ENCODE results near the gene CHRNB2. TPM values are rescaled to one million over a fixed set of nuclear protein-coding genes. Genes with fewer than 3 reads are reported as not detected.

Gene CHRNB2
- total RNA-seq, 1 donor from 2014 or later = 0.11 TPM

GRCh38 chr1:154626456-154627256 lies 59.1 kb downstream of the CHRNB2 start:
- peaks cover 4% of the 10 kb centered on the region for H3K27me3 ChIP-seq
- H3K36me3 Mint-ChIP-seq = peaks cover 6% of the 10 kb centered on the region
- peaks cover 46% of the 10 kb centered on the region for H4K20me1 ChIP-seq (ENCODE audit: low read depth)
- H3K4me3 Mint-ChIP-seq = peak overlapping the region; percentile 94
- H3K27ac ChIP-seq = no peak overlapping the region
- H3K36me3 ChIP-seq = no peaks in the 10 kb centered on the region
- H2AFZ ChIP-seq (replicated peaks) = peak overlapping the region; percentile 90
- peaks cover 10% of the 10 kb centered on the region for H3K9me3 ChIP-seq (ENCODE audit: low read depth)
- peaks cover 16% of the 10 kb centered on the region for H3K4me1 Mint-ChIP-seq
- DNase-seq (ENCODE audit: low spot score) = peak; percentile 23
- peaks cover 4% of the 10 kb centered on the region for H3F3A ChIP-seq (ENCODE audit: low read depth)
- H3K4me1 ChIP-seq = peaks cover 7% of the 10 kb centered on the region
- peaks cover 16% of the 10 kb centered on the region for H3K9me3 Mint-ChIP-seq
- peak overlapping the region; percentile 73 for H3K9ac ChIP-seq
- H3K27ac Mint-ChIP-seq = peak overlapping the region; percentile 67
- no peak for TF ChIP-seq EZH2 (IDR thresholded peaks at IDR 0.05)
- no peak for TF ChIP-seq CTCF (IDR thresholded peaks at IDR 0.05)
- no peak for TF ChIP-seq EZH2phosphoT487 (IDR thresholded peaks at IDR 0.05)
- H3K4me3 ChIP-seq = peak overlapping the region; percentile 88
- peaks cover 4% of the 10 kb centered on the region for H3K27me3 Mint-ChIP-seq (ENCODE audit: insufficient read depth, low read depth)
- peaks cover 61% of the 10 kb centered on the region for H3K79me2 ChIP-seq (ENCODE audit: low read depth)
- H3K4me2 ChIP-seq = peak overlapping the region; percentile 96

- Histone ChIP-seq H3K27me3 (peaks cover 9% of the 10 kb centered on the region), H4K20me1 (ENCODE audit: low read depth) (peaks cover 38% of the 10 kb centered on the region)
- H3K27ac Mint-ChIP-seq = peak overlapping the region; percentile 99
Observed at GRCh38 chr1:154627257-154628120, 59.9 kb downstream of the CHRNB2 start.

GRCh38 chr1:154628121-154628405 lies 60.5 kb downstream of the CHRNB2 start:
- Histone ChIP-seq H3K36me3 (no peaks in the 10 kb centered on the region), H3K4me2 (peak overlapping the region; percentile 96), H2AFZ (replicated peaks) (peak overlapping the region; percentile 90), H3K79me2 (ENCODE audit: low read depth) (peaks cover 47% of the 10 kb centered on the region), H3K4me1 (peaks cover 7% of the 10 kb centered on the region), H3K9me3 (ENCODE audit: low read depth) (peaks cover 10% of the 10 kb centered on the region), H3K4me3 (peak overlapping the region; percentile 88), H3K27ac (no peak overlapping the region), H3K9ac (no peak overlapping the region), H3F3A (ENCODE audit: low read depth) (peaks cover 4% of the 10 kb centered on the region), H3K27me3 (peaks cover 9% of the 10 kb centered on the region), H4K20me1 (ENCODE audit: low read depth) (peaks cover 32% of the 10 kb centered on the region)
- no peak for DNase-seq (ENCODE audit: low spot score)
- Mint-ChIP-seq H3K4me3 (peak overlapping the region; percentile 94), H3K36me3 (peaks cover 6% of the 10 kb centered on the region), H3K27ac (peak overlapping the region; percentile 99), H3K9me3 (peaks cover 16% of the 10 kb centered on the region), H3K27me3 (ENCODE audit: insufficient read depth, low read depth) (peaks cover 4% of the 10 kb centered on the region), H3K4me1 (peaks cover 16% of the 10 kb centered on the region)
- TF ChIP-seq CTCF (IDR thresholded peaks at IDR 0.05) = no peak
- TF ChIP-seq EZH2phosphoT487 (IDR thresholded peaks at IDR 0.05) = no peak
- TF ChIP-seq EZH2 (IDR thresholded peaks at IDR 0.05) = no peak

More at GRCh38 chr1:154627257-154628120, 59.9 kb downstream of the CHRNB2 start:
- Histone ChIP-seq H2AFZ (replicated peaks) (peak overlapping the region; percentile 90), H3K9ac (peak overlapping the region; percentile 73), H3F3A (ENCODE audit: low read depth) (peaks cover 4% of the 10 kb centered on the region), H3K27ac (peak overlapping the region; percentile 8), H3K4me3 (peak overlapping the region; percentile 88), H3K79me2 (ENCODE audit: low read depth) (peaks cover 52% of the 10 kb centered on the region), H3K4me2 (peak overlapping the region; percentile 96), H3K36me3 (no peaks in the 10 kb centered on the region), H3K4me1 (peaks cover 7% of the 10 kb centered on the region), H3K9me3 (ENCODE audit: low read depth) (peaks cover 10% of the 10 kb centered on the region)
- Mint-ChIP-seq H3K4me3 (peak overlapping the region; percentile 94), H3K9me3 (peaks cover 16% of the 10 kb centered on the region), H3K27me3 (ENCODE audit: insufficient read depth, low read depth) (peaks cover 4% of the 10 kb centered on the region), H3K36me3 (peaks cover 6% of the 10 kb centered on the region), H3K4me1 (peaks cover 16% of the 10 kb centered on the region)
- TF ChIP-seq EZH2 (IDR thresholded peaks at IDR 0.05) (no peak), EZH2phosphoT487 (IDR thresholded peaks at IDR 0.05) (no peak), CTCF (IDR thresholded peaks at IDR 0.05) (no peak)
- peak; percentile 92 for DNase-seq (ENCODE audit: low spot score)

All from neural progenitor cell (in vitro differentiated cells).